Measurements from ENCODE around the gene PRDX1. TPM values are rescaled to one million over a fixed set of nuclear protein-coding genes. Genes with fewer than 3 reads are reported as not detected.

Gene PRDX1
- total and polyA plus RNA-seq, 2 experiments from 2014 or later, result 1,070 to 2,149 TPM

DNA sequence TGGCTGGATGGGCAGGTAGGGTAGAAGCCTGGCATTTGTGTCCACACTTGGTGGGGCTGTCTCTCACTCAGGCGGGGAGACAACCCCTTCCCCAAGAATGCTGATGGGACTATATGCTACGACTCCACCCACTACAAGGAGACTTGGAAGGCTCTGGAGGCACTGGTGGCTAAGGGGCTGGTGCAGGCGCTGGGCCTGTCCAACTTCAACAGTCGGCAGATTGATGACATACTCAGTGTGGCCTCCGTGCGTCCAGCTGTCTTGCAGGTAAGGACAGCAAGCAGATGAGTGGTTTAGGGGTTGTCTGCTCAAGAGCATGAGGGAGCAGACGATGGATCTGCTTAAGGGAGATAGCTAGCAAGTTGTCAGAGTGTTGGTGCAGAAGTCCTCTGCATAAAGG lies 46.2 kb upstream of the PRDX1 start (continued):
- TF ChIP-seq, protein P1, sequence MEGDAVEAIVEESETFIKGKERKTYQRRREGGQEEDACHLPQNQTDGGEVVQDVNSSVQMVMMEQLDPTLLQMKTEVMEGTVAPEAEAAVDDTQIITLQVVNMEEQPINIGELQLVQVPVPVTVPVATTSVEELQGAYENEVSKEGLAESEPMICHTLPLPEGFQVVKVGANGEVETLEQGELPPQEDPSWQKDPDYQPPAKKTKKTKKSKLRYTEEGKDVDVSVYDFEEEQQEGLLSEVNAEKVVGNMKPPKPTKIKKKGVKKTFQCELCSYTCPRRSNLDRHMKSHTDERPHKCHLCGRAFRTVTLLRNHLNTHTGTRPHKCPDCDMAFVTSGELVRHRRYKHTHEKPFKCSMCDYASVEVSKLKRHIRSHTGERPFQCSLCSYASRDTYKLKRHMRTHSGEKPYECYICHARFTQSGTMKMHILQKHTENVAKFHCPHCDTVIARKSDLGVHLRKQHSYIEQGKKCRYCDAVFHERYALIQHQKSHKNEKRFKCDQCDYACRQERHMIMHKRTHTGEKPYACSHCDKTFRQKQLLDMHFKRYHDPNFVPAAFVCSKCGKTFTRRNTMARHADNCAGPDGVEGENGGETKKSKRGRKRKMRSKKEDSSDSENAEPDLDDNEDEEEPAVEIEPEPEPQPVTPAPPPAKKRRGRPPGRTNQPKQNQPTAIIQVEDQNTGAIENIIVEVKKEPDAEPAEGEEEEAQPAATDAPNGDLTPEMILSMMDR (conservative IDR thresholded peaks at IDR 0.05; ENCODE audit: low read depth in 2 of 2), result no peak
- no peak for TF ChIP-seq CREB1 (CRISPR knock-in tag; IDR thresholded peaks at IDR 0.05; ENCODE audit: low read depth)

DNA sequence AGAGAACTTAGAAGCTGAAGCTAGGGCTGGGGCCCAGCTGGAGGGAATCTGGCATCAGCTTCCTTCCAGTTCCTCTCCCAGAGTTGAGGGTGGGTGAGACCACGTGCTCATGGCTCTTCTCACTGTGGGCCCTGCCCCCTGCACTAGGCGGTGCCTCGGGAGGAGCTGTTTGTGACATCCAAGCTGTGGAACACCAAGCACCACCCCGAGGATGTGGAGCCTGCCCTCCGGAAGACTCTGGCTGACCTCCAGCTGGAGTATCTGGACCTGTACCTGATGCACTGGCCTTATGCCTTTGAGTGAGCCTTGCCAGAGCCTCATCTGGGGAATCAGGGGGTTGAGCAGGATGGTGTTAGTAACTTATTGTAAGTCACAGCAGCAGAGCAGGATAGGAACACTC lies 45.0 kb upstream of the PRDX1 start:
- peaks cover 27% of the 10 kb centered on the region for H4K20me1 ChIP-seq (replicated peaks; ENCODE audit: insufficient read depth)
- peaks cover 27% of the 10 kb centered on the region for H3K79me2 ChIP-seq (replicated peaks; ENCODE audit: insufficient read depth)
- H2AFZ ChIP-seq, result no peak overlapping the region
- peaks cover 5% of the 10 kb centered on the region for H3K27me3 Mint-ChIP-seq (ENCODE audit: insufficient read depth, low read depth, poor library complexity)
- H3K27ac Mint-ChIP-seq, result no peak overlapping the region
- peak overlapping the region; percentile 39; the same call in 1 of the 2 replicates for H3K27ac ChIP-seq (ENCODE audit: low read depth)
- H3F3A ChIP-seq (replicated peaks; ENCODE audit: low read depth), result peaks cover 42% of the 10 kb centered on the region
- no peak overlapping the region for H3K4me3 ChIP-seq
- no peaks in the 10 kb centered on the region for H3K9me2 ChIP-seq (ENCODE audit: insufficient read depth)
- peaks cover 86% of the 10 kb centered on the region for H3K36me3 Mint-ChIP-seq (ENCODE audit: low read depth)
- H3K9me3 Mint-ChIP-seq, result no peaks in the 10 kb centered on the region
- ATAC-seq (no peak), DNase-seq (ENCODE audit: low spot score) (no peak)
- peaks cover 54% of the 10 kb centered on the region for H3K36me3 ChIP-seq (ENCODE audit: insufficient read depth)
- H3K4me1 Mint-ChIP-seq, result peaks cover 2% of the 10 kb centered on the region
- no peak overlapping the region for H3K4me2 ChIP-seq
- H3K27me3 ChIP-seq (ENCODE audit: insufficient read depth), result no peaks in the 10 kb centered on the region
- peaks cover under 1% of the 10 kb centered on the region; the same call in 1 of the 2 replicates for H3K4me1 ChIP-seq (ENCODE audit: insufficient read depth)
- H3K4me3 Mint-ChIP-seq, result no peak overlapping the region
- no peak for TF ChIP-seq ZNF114 (CRISPR knock-in tag; IDR thresholded peaks at IDR 0.05)
- TF ChIP-seq, protein P2, sequence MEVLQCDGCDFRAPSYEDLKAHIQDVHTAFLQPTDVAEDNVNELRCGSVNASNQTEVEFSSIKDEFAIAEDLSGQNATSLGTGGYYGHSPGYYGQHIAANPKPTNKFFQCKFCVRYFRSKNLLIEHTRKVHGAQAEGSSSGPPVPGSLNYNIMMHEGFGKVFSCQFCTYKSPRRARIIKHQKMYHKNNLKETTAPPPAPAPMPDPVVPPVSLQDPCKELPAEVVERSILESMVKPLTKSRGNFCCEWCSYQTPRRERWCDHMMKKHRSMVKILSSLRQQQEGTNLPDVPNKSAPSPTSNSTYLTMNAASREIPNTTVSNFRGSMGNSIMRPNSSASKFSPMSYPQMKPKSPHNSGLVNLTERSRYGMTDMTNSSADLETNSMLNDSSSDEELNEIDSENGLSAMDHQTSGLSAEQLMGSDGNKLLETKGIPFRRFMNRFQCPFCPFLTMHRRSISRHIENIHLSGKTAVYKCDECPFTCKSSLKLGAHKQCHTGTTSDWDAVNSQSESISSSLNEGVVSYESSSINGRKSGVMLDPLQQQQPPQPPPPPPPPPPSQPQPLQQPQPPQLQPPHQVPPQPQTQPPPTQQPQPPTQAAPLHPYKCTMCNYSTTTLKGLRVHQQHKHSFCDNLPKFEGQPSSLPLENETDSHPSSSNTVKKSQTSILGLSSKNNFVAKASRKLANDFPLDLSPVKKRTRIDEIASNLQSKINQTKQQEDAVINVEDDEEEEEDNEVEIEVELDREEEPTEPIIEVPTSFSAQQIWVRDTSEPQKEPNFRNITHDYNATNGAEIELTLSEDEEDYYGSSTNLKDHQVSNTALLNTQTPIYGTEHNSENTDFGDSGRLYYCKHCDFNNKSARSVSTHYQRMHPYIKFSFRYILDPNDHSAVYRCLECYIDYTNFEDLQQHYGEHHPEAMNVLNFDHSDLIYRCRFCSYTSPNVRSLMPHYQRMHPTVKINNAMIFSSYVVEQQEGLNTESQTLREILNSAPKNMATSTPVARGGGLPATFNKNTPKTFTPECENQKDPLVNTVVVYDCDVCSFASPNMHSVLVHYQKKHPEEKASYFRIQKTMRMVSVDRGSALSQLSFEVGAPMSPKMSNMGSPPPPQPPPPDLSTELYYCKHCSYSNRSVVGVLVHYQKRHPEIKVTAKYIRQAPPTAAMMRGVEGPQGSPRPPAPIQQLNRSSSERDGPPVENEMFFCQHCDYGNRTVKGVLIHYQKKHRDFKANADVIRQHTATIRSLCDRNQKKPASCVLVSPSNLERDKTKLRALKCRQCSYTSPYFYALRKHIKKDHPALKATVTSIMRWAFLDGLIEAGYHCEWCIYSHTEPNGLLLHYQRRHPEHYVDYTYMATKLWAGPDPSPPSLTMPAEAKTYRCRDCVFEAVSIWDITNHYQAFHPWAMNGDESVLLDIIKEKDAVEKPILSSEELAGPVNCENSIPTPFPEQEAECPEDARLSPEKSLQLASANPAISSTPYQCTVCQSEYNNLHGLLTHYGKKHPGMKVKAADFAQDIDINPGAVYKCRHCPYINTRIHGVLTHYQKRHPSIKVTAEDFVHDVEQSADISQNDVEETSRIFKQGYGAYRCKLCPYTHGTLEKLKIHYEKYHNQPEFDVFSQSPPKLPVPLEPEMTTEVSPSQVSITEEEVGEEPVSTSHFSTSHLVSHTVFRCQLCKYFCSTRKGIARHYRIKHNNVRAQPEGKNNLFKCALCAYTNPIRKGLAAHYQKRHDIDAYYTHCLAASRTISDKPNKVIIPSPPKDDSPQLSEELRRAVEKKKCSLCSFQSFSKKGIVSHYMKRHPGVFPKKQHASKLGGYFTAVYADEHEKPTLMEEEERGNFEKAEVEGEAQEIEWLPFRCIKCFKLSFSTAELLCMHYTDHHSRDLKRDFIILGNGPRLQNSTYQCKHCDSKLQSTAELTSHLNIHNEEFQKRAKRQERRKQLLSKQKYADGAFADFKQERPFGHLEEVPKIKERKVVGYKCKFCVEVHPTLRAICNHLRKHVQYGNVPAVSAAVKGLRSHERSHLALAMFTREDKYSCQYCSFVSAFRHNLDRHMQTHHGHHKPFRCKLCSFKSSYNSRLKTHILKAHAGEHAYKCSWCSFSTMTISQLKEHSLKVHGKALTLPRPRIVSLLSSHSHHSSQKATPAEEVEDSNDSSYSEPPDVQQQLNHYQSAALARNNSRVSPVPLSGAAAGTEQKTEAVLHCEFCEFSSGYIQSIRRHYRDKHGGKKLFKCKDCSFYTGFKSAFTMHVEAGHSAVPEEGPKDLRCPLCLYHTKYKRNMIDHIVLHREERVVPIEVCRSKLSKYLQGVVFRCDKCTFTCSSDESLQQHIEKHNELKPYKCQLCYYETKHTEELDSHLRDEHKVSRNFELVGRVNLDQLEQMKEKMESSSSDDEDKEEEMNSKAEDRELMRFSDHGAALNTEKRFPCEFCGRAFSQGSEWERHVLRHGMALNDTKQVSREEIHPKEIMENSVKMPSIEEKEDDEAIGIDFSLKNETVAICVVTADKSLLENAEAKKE (CRISPR knock-in tag; IDR thresholded peaks at IDR 0.05), result no peak
- TF ChIP-seq CREB1 (CRISPR knock-in tag; IDR thresholded peaks at IDR 0.05; ENCODE audit: low read depth), result no peak
- TF ChIP-seq ZNF331 (CRISPR knock-in tag; IDR thresholded peaks at IDR 0.05; ENCODE audit: low read depth), result no peak
- no peak for TF ChIP-seq EZH2phosphoT487 (IDR thresholded peaks at IDR 0.05; ENCODE audit: unreplicated experiment)
